GM12878 (cell line): ENCODE results near the gene PPIP5K2. TPM values are rescaled to one million over a fixed set of nuclear protein-coding genes. Genes with fewer than 3 reads are reported as not detected.

Experiments used
- ATAC-seq: fragments of 200-7000 bp; cut with Tn5 transposase; 3 replicates; pipeline ENCODE4 v1.9.1; 2020; ENCODE audit warnings: mild to moderate bottlenecking, moderate library complexity
- BruUV-seq: library from RNA; stranded (reverse); fragments of 400-500 nt; replicated peaks from 2 replicates; lab custom pipeline; 2021; lab: Mats Ljungman, UMichigan
- CTCF ChIA-PET: fragments of 300-600 bp; sonication (Branson Sonifier 250); formaldehyde crosslinking; extraction: SDS; loops from one replicate; lab custom pipeline; 2021; ENCODE audit warnings: inconsistent platforms; lab: Yijun Ruan, JAX
- POLR2A ChIA-PET: fragments of 350-600 bp; formaldehyde crosslinking; extraction: SDS; loops from one replicate; lab custom pipeline; 2021; ENCODE audit warnings: inconsistent platforms; lab: Charles Lee
- RAD21 ChIA-PET: fragments of 300-600 bp; sonication (Branson Sonifier 250); formaldehyde crosslinking; loops from one replicate; lab custom pipeline; 2023; ENCODE audit warnings: antibody characterized with exemption; ENCODE audit not compliant: unreplicated experiment; lab: Charles Lee
- SMC1A ChIA-PET: fragments of 300-600 bp; sonication (Branson Sonifier 250); formaldehyde crosslinking; loops from one replicate; lab custom pipeline; 2023; ENCODE audit not compliant: unreplicated experiment, uncharacterized antibody; lab: Charles Lee
- DNase-seq: peaks from one replicate; pipeline ENCODE4 v3.0.0-alpha.2; 2011; ENCODE audit warnings: low read depth, low spot score
- FAIRE-seq: peaks from 3 replicates; lab custom pipeline; 2011; peaks lifted over from hg19 to GRCh38; lab: Jason Lieb, UNC
- H2AFZ ChIP-seq: 2 replicates; pipeline ENCODE4 v1.6.0; 2011; ENCODE audit warnings: low read depth, low read length, control low read depth; ENCODE audit not compliant: control insufficient read depth
- H3K27ac ChIP-seq: 2 replicates; pipeline ENCODE4 v1.5.1; 2011; ENCODE audit warnings: control low read depth; ENCODE audit not compliant: control insufficient read depth, insufficient read depth
- H3K27me3 ChIP-seq, 2 experiments: replicated peaks in 1 of 2; 2 replicates each; pipeline versions ENCODE4 v1.6.0 to v1.6.1; 2011; ENCODE audit warnings: low read length in 1 of 2; ENCODE audit not compliant: control insufficient read depth in 2 of 2, insufficient read depth in 2 of 2
- H3K36me3 ChIP-seq, 2 experiments: 2 replicates each; pipeline ENCODE4 v1.5.1; 2011; ENCODE audit warnings: low read length in 1 of 2; ENCODE audit not compliant: control insufficient read depth in 2 of 2, insufficient read depth in 2 of 2
- H3K4me1 ChIP-seq: 2 replicates; pipeline ENCODE4 v1.6.1; 2011; ENCODE audit warnings: mild to moderate bottlenecking, low read length, moderate library complexity, mixed read lengths; ENCODE audit not compliant: control insufficient read depth, insufficient read depth
- H3K4me2 ChIP-seq: 2 replicates; pipeline ENCODE4 v1.6.0; 2011; ENCODE audit warnings: control low read depth; ENCODE audit not compliant: control insufficient read depth, insufficient read depth
- H3K4me3 ChIP-seq: fragments of 200-600 bp; sonication (generic); 2 replicates; pipeline ENCODE4 v1.5.1; 2016
- H3K79me2 ChIP-seq: 2 replicates; pipeline ENCODE4 v1.6.0; 2011; ENCODE audit warnings: low read length; ENCODE audit not compliant: control insufficient read depth, insufficient read depth
- H3K9ac ChIP-seq: 2 replicates; pipeline ENCODE4 v1.8.0; 2011; ENCODE audit warnings: low read length, control low read depth, mixed read lengths; ENCODE audit not compliant: control insufficient read depth, insufficient read depth
- H3K9me3 ChIP-seq: replicated peaks from 3 replicates; pipeline ENCODE4 v1.5.1; 2011; ENCODE audit warnings: mild to moderate bottlenecking, low read length; ENCODE audit not compliant: control insufficient read depth, insufficient read depth
- H4K20me1 ChIP-seq: 2 replicates; pipeline ENCODE4 v1.6.0; 2011; ENCODE audit not compliant: control insufficient read depth, insufficient read depth
- ATF7 ChIP-seq: fragments of 450-650 bp; IDR thresholded peaks from 2 replicates; pipeline ENCODE4 v1.6.1; 2016; ENCODE audit warnings: low read depth, mild to moderate bottlenecking
- CBFB ChIP-seq: IDR thresholded peaks from 2 replicates; pipeline ENCODE4 v1.6.1; 2016; ENCODE audit warnings: antibody characterized with exemption, low read depth
- CEBPZ ChIP-seq: fragments of 150-350 bp; IDR thresholded peaks from 2 replicates; pipeline ENCODE4 v1.6.1; 2016; ENCODE audit warnings: low read depth, low read length
- JUND ChIP-seq: IDR thresholded peaks from 2 replicates; pipeline ENCODE4 v1.6.1; 2012; ENCODE audit warnings: low read depth, mild to moderate bottlenecking, low read length, improper control_type of control experiment, moderate library complexity
- RELA ChIP-seq: fragments of 450-650 bp; IDR thresholded peaks from 2 replicates; pipeline ENCODE4 v1.8.0; 2014; ENCODE audit warnings: borderline replicate concordance; ENCODE audit not compliant: partially characterized antibody
- ZNF687 ChIP-seq: fragments of 450-650 bp; IDR thresholded peaks from 2 replicates; pipeline ENCODE4 v1.6.1; 2017; ENCODE audit warnings: mild to moderate bottlenecking, moderate library complexity
- WGBS: methylation state at CpG from one replicate; pipeline ENCODE4 v1.1.6; 2016; ENCODE audit warnings: low lambda C conversion rate; ENCODE audit not compliant: insufficient replicate concordance, insufficient coverage; ENCODE audit errors: missing lambda C conversion rate; 5-methylcytosine and 5-hydroxymethylcytosine counted together
- in situ Hi-C: fragments of 300-500 bp; cut with MboI; formaldehyde crosslinking; loops from 9 replicates; pipeline ENCODE4 v1.14.3; 2018; ENCODE audit warnings: mixed read lengths
- intact Hi-C: fragments of 100-400 bp; cut with micrococcal nuclease; formaldehyde crosslinking; loops from one replicate; pipeline ENCODE4 v1.14.2; 2022; ENCODE audit not compliant: unreplicated experiment
- polyA plus RNA-seq, 11 experiments: library from polyadenylated mRNA; depleted of rRNA in 4 of 11; unstranded in 6 of 11; stranded (reverse) in 5 of 11; fragments of >200 nt; fragmentation: Nextera tagmentation in 4 of 11; fragmentation: Illumina TruSeq in 1 of 11; extraction: Ambion mirVana in 4 of 11; extraction: Trizol in 1 of 11; gene quantifications; 1 replicate in 1 of 11; 2 replicates in 10 of 11; pipeline versions ENCODE4 v1.2.1 to v1.2.3, GENCODE V29; 2011 to 2016; ENCODE audit warnings: inconsistent platforms in 2 of 11, missing spikeins in 2 of 11, low read depth in 1 of 11
- total RNA-seq, 4 experiments: library from RNA; depleted of rRNA in 3 of 4; stranded (reverse); fragments of >200 nt in 3 of 4; fragmentation: Illumina TruSeq in 1 of 4; extraction: Trizol in 1 of 4; gene quantifications; 2 replicates each; pipeline versions ENCODE4 v1.2.1 to v1.2.3, GENCODE V29; 2013 to 2021
- TF ChIP-seq, protein P1 (sequence below): fragments of 450-650 bp; IDR thresholded peaks from 2 replicates; pipeline ENCODE4 v1.6.1; 2017; ENCODE audit warnings: antibody characterized with exemption, mild to moderate bottlenecking, moderate library complexity
- TF ChIP-seq, protein P2 (sequence below): IDR thresholded peaks from 2 replicates; pipeline ENCODE4 v1.6.1; 2012; ENCODE audit warnings: low read depth, low read length, improper control_type of control experiment

PPIP5K2 gene
- total and polyA plus RNA-seq, 10 of the 15 experiments (the other 5 are each of a cell fraction or from before 2014, with no cell fraction given), result 27.7 to 87.3 (median 58.6) TPM

DNA sequence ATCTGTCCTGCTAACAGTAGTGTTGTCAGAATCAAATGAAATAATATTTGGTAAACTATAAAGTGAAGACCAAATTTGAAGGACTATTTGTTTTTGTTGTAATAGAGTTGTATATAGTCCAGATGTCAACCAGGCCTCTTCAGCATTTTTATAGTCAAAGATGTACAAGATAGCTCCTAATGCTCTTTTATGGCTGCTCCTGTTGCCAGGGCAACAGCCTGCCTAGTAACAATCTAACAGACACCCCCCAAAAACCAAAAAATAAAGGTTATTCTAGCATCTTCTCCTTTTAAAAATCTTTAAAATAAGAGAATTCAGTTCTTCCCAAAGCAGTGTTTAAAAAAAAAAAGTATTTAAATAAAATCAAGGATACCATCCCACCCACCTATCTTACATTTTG is 89.0 kb downstream of the PPIP5K2 start (continued):
- TF ChIP-seq, protein P1, sequence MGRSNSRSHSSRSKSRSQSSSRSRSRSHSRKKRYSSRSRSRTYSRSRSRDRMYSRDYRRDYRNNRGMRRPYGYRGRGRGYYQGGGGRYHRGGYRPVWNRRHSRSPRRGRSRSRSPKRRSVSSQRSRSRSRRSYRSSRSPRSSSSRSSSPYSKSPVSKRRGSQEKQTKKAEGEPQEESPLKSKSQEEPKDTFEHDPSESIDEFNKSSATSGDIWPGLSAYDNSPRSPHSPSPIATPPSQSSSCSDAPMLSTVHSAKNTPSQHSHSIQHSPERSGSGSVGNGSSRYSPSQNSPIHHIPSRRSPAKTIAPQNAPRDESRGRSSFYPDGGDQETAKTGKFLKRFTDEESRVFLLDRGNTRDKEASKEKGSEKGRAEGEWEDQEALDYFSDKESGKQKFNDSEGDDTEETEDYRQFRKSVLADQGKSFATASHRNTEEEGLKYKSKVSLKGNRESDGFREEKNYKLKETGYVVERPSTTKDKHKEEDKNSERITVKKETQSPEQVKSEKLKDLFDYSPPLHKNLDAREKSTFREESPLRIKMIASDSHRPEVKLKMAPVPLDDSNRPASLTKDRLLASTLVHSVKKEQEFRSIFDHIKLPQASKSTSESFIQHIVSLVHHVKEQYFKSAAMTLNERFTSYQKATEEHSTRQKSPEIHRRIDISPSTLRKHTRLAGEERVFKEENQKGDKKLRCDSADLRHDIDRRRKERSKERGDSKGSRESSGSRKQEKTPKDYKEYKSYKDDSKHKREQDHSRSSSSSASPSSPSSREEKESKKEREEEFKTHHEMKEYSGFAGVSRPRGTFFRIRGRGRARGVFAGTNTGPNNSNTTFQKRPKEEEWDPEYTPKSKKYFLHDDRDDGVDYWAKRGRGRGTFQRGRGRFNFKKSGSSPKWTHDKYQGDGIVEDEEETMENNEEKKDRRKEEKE, result no peak
- TF ChIP-seq, all 136 proteins: peak for 0

DNA sequence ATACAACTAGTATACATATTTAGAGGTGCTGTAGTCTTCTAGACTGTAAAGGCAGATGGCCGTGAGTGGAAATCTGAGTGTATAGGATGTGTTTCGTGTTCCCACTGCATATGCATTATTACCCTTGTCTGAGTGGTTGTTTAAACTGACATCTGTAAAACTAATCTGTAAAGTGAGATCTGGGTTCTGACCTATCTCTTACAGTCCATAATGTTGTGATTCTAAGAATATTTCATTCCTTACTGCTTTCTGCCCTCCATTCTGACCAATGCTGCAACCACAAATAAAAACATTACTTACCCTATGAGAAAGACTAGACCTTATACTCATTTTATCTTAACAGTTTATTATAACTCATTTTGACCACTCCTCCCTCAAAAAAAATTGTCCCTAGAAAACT is 90.9 kb downstream of the PPIP5K2 start:
- no peak overlapping the region for H3K27ac ChIP-seq
- no peak for ATAC-seq
- no peaks in the 10 kb centered on the region for H3K36me3 ChIP-seq
- no peaks in the 10 kb centered on the region for H3K4me1 ChIP-seq
- in situ Hi-C loops (no loop called here), intact Hi-C loops (no loop called here)
- H3K9me3 ChIP-seq, result no peaks in the 10 kb centered on the region
- no peak overlapping the region for H3K4me3 ChIP-seq
- H2AFZ ChIP-seq, result no peak overlapping the region
- no peaks in the 10 kb centered on the region for H3K27me3 ChIP-seq
- H3K79me2 ChIP-seq, result no peaks in the 10 kb centered on the region
- FAIRE-seq, result no peak
- BruUV-seq, result no TSS peak
- 98% methylated on average over 2 of the region's 2 CpGs for WGBS
- CTCF ChIA-PET, result interaction anchor here (6.7 kb wide), 1 partner anchor 15 kb away, joined by 45 read pairs; no protein-coding TSS in a partner anchor
- RAD21 ChIA-PET, result interaction anchor here (1.3 to 1.4 kb wide), 3 partner anchors 8 to 262 kb away, joined by 3 to 4 read pairs (median 3); no protein-coding TSS in a partner anchor
- no peak overlapping the region for H3K9ac ChIP-seq
- H4K20me1 ChIP-seq, result no peaks in the 10 kb centered on the region
- DNase-seq, result no peak
- H3K4me2 ChIP-seq, result no peak overlapping the region
- SMC1A ChIA-PET, result interaction anchor here (0.7 to 1.6 kb wide), 7 partner anchors 11 to 66 kb away, joined by 3 to 5 read pairs (median 3); no protein-coding TSS in a partner anchor
- POLR2A ChIA-PET, result no interaction called here
- TF ChIP-seq RELA, result no peak
- TF ChIP-seq CBFB, result no peak
- TF ChIP-seq JUND, result no peak
- no peak for TF ChIP-seq ZNF687
- TF ChIP-seq CEBPZ, result no peak
- no peak for TF ChIP-seq ATF7
- TF ChIP-seq, protein P2, sequence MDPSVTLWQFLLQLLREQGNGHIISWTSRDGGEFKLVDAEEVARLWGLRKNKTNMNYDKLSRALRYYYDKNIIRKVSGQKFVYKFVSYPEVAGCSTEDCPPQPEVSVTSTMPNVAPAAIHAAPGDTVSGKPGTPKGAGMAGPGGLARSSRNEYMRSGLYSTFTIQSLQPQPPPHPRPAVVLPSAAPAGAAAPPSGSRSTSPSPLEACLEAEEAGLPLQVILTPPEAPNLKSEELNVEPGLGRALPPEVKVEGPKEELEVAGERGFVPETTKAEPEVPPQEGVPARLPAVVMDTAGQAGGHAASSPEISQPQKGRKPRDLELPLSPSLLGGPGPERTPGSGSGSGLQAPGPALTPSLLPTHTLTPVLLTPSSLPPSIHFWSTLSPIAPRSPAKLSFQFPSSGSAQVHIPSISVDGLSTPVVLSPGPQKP, result no peak
